Loucy (cell line): ENCODE results near the gene ITGB4.

Experiments
- H2AFZ ChIP-seq: fragments of 200-600 bp; sonication (generic); 2 replicates; pipeline ENCODE4 v1.6.0; 2016; ENCODE audit warnings: antibody characterized with exemption, mild to moderate bottlenecking, low read length, moderate library complexity
- H3F3A ChIP-seq: fragments of 200-600 bp; 2 replicates; pipeline ENCODE4 v1.6.0; 2016; ENCODE audit warnings: antibody characterized with exemption, low read depth, mild to moderate bottlenecking
- H3K27me3 ChIP-seq: fragments of 200-600 bp; sonication (generic); 2 replicates; pipeline ENCODE4 v1.6.1; 2014; ENCODE audit warnings: low read length, mild to moderate bottlenecking; ENCODE audit not compliant: insufficient read depth, poor library complexity, severe bottlenecking
- H3K36me3 ChIP-seq: fragments of 200-600 bp; sonication (generic); 2 replicates; pipeline ENCODE4 v1.6.1; 2016; ENCODE audit warnings: low read length; ENCODE audit not compliant: insufficient read depth
- H3K4me1 ChIP-seq: fragments of 200-600 bp; sonication (generic); 2 replicates; pipeline ENCODE4 v1.5.1; 2014; ENCODE audit warnings: low read length, mild to moderate bottlenecking; ENCODE audit not compliant: insufficient read depth, poor library complexity, severe bottlenecking
- H3K4me2 ChIP-seq: fragments of 200-600 bp; sonication (generic); 2 replicates; pipeline ENCODE4 v1.6.0; 2014; ENCODE audit warnings: antibody characterized with exemption, low read length, low read depth, mild to moderate bottlenecking; ENCODE audit not compliant: poor library complexity, severe bottlenecking
- H3K4me3 ChIP-seq: fragments of 200-600 bp; sonication (generic); 2 replicates; pipeline ENCODE4 v1.5.1; 2014; ENCODE audit warnings: low read length, mild to moderate bottlenecking, mixed read lengths; ENCODE audit not compliant: poor library complexity, severe bottlenecking
- H3K79me2 ChIP-seq: fragments of 200-600 bp; sonication (generic); 2 replicates; pipeline ENCODE4 v1.6.1; 2014; ENCODE audit warnings: low read length; ENCODE audit not compliant: insufficient read depth
- H3K9ac ChIP-seq: fragments of 200-600 bp; sonication (generic); 2 replicates; pipeline ENCODE4 v1.6.0; 2014; ENCODE audit warnings: mild to moderate bottlenecking, low read depth, low read length, moderate library complexity; ENCODE audit not compliant: poor library complexity, severe bottlenecking
- H3K9me2 ChIP-seq: fragments of 200-600 bp; sonication (generic); replicated peaks from 2 replicates; pipeline ENCODE4 v1.6.1; 2016; ENCODE audit warnings: low read depth, low read length, mixed read lengths
- H3K9me3 ChIP-seq: fragments of 200-600 bp; sonication (generic); 2 replicates; pipeline ENCODE4 v1.6.1; 2014; ENCODE audit warnings: mild to moderate bottlenecking, antibody characterized with exemption, low read length, low read depth; ENCODE audit not compliant: insufficient read depth
- H4K20me1 ChIP-seq: fragments of 200-600 bp; sonication (generic); 2 replicates; pipeline ENCODE4 v1.6.0; 2014; ENCODE audit warnings: antibody characterized with exemption, low read length, mild to moderate bottlenecking; ENCODE audit not compliant: insufficient read depth, poor library complexity, severe bottlenecking
- EZH2phosphoT487 ChIP-seq: fragments of 200-600 bp; IDR thresholded peaks from 2 replicates; pipeline ENCODE4 v1.6.1; 2018; ENCODE audit warnings: antibody characterized with exemption, mild to moderate bottlenecking, moderate library complexity, borderline replicate concordance
- TF ChIP-seq, protein P1 (sequence below): fragments of 200-600 bp; sonication (generic); conservative IDR thresholded peaks from 2 replicates; pipeline ENCODE4 v1.5.1; 2014; ENCODE audit warnings: mild to moderate bottlenecking, antibody characterized with exemption, low read length

Gene ITGB4

DNA sequence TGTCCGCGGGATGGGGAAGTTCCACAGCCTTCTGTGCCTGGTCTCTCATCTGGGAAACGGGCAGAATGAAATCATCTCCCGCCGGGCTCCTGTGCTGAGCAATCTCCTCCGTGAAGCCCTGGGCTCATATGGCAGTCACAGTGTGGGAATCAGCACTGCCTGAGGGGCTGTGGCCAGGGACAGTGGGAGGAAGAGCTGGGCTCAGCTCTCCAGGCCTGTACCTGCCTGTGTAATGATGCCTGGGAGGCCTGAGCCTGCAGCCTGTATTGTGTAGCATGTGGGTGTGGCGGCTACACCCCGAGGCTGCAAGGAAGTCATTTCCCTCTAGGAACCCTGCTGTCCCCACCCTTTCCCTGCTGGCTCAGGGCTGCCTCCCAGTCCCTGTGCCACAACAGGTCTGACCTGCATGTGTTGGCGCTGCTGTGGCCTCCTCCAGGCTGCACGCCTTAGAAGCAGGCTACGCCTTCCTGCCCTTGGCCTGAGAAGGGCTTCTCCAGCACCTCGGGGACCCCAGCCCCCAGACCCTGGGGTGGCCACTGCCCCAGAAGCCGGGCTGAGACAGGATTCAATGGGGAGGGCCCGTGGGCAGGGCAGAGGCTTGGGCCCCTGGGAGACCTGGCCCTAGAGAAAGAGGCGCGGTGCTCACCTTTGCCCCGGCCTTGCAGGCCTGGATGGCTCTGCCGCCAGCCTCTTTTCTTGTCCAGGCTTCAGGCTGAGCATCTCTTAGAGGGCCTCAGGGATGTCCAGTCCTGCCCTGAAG lies 2.1 kb downstream of the ITGB4 start:
- Histone ChIP-seq H3K36me3 (no peaks in the 10 kb centered on the region), H3K4me1 (no peaks in the 10 kb centered on the region), H4K20me1 (no peaks in the 10 kb centered on the region), H3K4me3 (no peak overlapping the region), H3K27me3 (no peaks in the 10 kb centered on the region), H3K9ac (no peak overlapping the region), H3F3A (no peaks in the 10 kb centered on the region), H3K9me3 (no peaks in the 10 kb centered on the region), H3K9me2 (no peaks in the 10 kb centered on the region), H3K4me2 (no peak overlapping the region), H3K79me2 (no peaks in the 10 kb centered on the region), H2AFZ (no peak overlapping the region)
- TF ChIP-seq, protein P1, sequence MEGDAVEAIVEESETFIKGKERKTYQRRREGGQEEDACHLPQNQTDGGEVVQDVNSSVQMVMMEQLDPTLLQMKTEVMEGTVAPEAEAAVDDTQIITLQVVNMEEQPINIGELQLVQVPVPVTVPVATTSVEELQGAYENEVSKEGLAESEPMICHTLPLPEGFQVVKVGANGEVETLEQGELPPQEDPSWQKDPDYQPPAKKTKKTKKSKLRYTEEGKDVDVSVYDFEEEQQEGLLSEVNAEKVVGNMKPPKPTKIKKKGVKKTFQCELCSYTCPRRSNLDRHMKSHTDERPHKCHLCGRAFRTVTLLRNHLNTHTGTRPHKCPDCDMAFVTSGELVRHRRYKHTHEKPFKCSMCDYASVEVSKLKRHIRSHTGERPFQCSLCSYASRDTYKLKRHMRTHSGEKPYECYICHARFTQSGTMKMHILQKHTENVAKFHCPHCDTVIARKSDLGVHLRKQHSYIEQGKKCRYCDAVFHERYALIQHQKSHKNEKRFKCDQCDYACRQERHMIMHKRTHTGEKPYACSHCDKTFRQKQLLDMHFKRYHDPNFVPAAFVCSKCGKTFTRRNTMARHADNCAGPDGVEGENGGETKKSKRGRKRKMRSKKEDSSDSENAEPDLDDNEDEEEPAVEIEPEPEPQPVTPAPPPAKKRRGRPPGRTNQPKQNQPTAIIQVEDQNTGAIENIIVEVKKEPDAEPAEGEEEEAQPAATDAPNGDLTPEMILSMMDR, result no peak
- no peak for TF ChIP-seq EZH2phosphoT487

DNA sequence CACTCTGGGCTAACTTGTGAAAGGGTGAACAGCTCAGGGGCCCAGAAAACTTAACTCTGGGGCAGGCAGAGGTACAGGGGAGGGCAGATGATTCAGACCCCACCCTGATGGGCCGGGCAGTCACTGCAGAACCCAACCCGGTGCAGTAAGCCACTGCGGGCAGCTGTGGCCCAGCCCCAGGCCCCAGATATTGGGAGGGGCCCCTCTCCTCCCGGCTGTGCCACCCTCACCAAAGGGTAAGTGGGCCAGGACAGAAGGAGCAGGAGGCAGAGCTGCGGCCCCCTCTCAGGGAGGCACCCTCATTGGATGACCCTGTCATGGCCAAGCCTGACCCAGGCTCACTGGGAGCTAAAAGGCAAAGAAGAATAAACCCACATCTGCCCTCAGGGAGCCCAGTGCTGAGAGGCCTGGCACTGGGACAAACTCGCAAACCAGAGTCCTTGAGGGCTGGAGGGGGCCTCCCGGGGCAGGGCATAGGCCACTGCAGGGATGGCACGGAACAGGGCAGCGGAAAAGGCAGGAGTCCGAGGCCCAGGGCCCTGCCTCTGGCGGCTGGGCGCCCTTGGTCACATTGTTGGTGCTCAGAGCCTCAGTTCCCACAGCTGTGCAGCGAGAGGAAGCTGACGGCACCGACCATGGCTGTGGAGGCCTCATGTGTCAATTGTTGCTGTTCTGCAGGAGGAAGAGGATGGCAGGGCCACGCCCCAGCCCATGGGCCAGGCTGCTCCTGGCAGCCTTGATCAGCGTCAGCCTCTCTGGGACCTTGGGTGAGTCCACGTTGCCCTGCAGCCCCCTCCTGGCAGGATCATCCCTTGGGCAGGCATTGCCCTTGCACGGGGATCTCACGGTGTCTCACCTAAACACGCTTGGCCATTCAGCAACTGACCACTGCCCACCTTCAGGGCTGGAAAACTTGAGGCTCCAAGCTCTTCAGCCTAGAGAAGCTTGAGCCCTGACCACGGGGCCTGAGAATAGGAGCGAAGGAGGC lies 3.1 kb downstream of the ITGB4 start:
- Histone ChIP-seq H3K79me2 (no peaks in the 10 kb centered on the region), H3F3A (no peaks in the 10 kb centered on the region), H3K36me3 (no peaks in the 10 kb centered on the region), H3K4me2 (no peak overlapping the region), H3K4me3 (no peak overlapping the region), H3K9ac (no peak overlapping the region), H3K27me3 (no peaks in the 10 kb centered on the region), H2AFZ (no peak overlapping the region), H3K9me2 (no peaks in the 10 kb centered on the region), H3K4me1 (no peaks in the 10 kb centered on the region), H3K9me3 (no peaks in the 10 kb centered on the region), H4K20me1 (no peaks in the 10 kb centered on the region)
- TF ChIP-seq EZH2phosphoT487, result no peak
- TF ChIP-seq, protein P1, result no peak

DNA sequence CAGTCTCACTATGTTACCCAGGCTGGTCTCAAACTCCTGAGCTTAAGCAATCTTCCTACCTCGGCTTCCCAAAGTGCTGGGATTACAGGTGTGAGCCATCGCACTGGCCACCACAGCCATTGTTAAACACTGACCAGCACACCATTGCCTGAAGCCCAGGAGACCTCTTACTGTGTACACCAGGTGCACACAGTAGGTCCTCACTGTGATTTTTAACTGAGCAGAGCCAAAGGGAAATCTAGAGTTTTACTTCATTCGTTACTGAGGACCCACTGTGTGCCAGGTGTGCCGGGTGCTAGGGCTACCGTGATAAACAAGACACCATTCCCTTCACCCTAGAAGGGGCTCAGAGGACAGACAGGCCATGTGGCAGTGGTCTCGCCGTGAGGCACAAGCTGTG lies 4.2 kb downstream of the ITGB4 start:
- no peaks in the 10 kb centered on the region for H3F3A ChIP-seq
- H3K36me3 ChIP-seq, result no peaks in the 10 kb centered on the region
- no peaks in the 10 kb centered on the region for H3K79me2 ChIP-seq

More for the DNA sequence above, 4.2 kb downstream of the ITGB4 start:
- H3K4me1 ChIP-seq, result no peaks in the 10 kb centered on the region
- H3K9me2 ChIP-seq, result no peaks in the 10 kb centered on the region
- H3K9me3 ChIP-seq, result no peaks in the 10 kb centered on the region
- no peaks in the 10 kb centered on the region for H3K27me3 ChIP-seq
- H3K4me2 ChIP-seq, result no peak overlapping the region
- no peak overlapping the region for H3K4me3 ChIP-seq
- TF ChIP-seq, protein P1, result no peak
- no peak for TF ChIP-seq EZH2phosphoT487
- no peaks in the 10 kb centered on the region for H4K20me1 ChIP-seq
- H2AFZ ChIP-seq, result no peak overlapping the region
- H3K9ac ChIP-seq, result no peak overlapping the region
